Measurements from ENCODE around the gene LSS.

GRCh38 chr21:46160907-46161632 lies 67.5 kb downstream of the LSS start:
- TF ChIP-seq CTCF (conservative IDR thresholded peaks at IDR 0.05; ENCODE audit: low read depth, low read length), result no peak
- TF ChIP-seq EZH2phosphoT487 (IDR thresholded peaks at IDR 0.05; ENCODE audit: borderline replicate concordance, low read length), result no peak
- no peak for TF ChIP-seq EZH2 (IDR thresholded peaks at IDR 0.05; ENCODE audit: low read length, unreplicated experiment)
